ENCODE measurements around the gene FMN1.

DNA sequence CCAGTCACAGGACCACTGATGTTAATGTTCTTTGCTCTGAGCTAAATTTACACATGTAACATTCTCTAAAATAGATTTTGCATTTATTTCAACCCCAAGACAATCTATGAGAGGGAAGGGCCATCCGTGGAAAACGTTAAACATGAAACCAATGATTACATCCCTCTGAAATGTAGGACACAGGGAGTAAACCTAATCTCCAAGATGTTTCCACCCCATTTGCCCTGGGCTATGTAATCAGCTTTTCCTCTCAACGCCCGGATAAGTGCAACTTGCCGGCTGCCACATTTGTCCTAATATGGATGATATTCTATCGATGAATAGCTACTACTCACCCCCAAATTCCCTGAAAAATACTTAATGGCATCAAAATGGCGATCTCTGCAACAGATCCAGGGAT lies 6.4 kb upstream of the FMN1 start:
- TF ChIP-seq CTCF (IDR thresholded peaks at IDR 0.05; ENCODE audit: control extremely low read depth in 1 of 3, insufficient read depth in 1 of 3, low read depth in 1 of 3, low read length in 3 of 3): no peak
- no peak for TF ChIP-seq POLR2AphosphoS5 (IDR thresholded peaks at IDR 0.05; ENCODE audit: low read depth, low read length)
- no peak for TF ChIP-seq JUND (IDR thresholded peaks at IDR 0.05; ENCODE audit: low read length)
- no peak for TF ChIP-seq RAD21 (IDR thresholded peaks at IDR 0.05 in 1 of 2, conservative IDR thresholded peaks at IDR 0.05 in 1 of 2; ENCODE audit: low read depth in 2 of 2, low read length in 2 of 2)
- no peak for TF ChIP-seq CEBPB (IDR thresholded peaks at IDR 0.05; ENCODE audit: low read depth, low read length)
- TF ChIP-seq GTF2F1 (IDR thresholded peaks at IDR 0.05; ENCODE audit: borderline replicate concordance, low read depth, low read length): no peak
- TF ChIP-seq ASH2L (IDR thresholded peaks at IDR 0.05; ENCODE audit: low read length): no peak
- TF ChIP-seq CHD2 (IDR thresholded peaks at IDR 0.05; ENCODE audit: low read length): no peak
